Adipocyte (in vitro differentiated cells): Measurements from ENCODE around the gene ANKMY1.

Source experiments
- DNase-seq: peaks from one replicate; pipeline ENCODE4 v3.0.0-alpha.2; 2015; ENCODE audit warnings: low read depth
- H3K27me3 ChIP-seq: replicated peaks from 2 replicates; pipeline ENCODE4 v1.7.0; 2013; ENCODE audit warnings: mild to moderate bottlenecking, low read length, moderate library complexity; ENCODE audit not compliant: control insufficient read depth, insufficient read depth
- H3K36me3 ChIP-seq: 2 replicates; pipeline ENCODE4 v1.7.0; 2013; ENCODE audit warnings: low read length, mild to moderate bottlenecking, moderate library complexity; ENCODE audit not compliant: control insufficient read depth, insufficient read depth, severe bottlenecking
- H3K4me1 ChIP-seq: 2 replicates; pipeline ENCODE4 v1.7.0; 2013; ENCODE audit warnings: mild to moderate bottlenecking, low read length, moderate library complexity; ENCODE audit not compliant: control insufficient read depth, insufficient read depth
- H3K4me3 ChIP-seq: 2 replicates; pipeline ENCODE4 v1.7.0; 2013; ENCODE audit warnings: mild to moderate bottlenecking, low read length, moderate library complexity
- H3K9ac ChIP-seq: 2 replicates; pipeline ENCODE4 v1.7.0; 2013; ENCODE audit warnings: mild to moderate bottlenecking, low read length, moderate library complexity
- H3K9me3 ChIP-seq: 2 replicates; pipeline ENCODE4 v1.7.0; 2013; ENCODE audit warnings: mild to moderate bottlenecking, low read length, moderate library complexity; ENCODE audit not compliant: control insufficient read depth

ANKMY1 gene

GRCh38 chr2:240571314-240571973 is 13.7 kb upstream of the ANKMY1 start:
- peaks cover 16% of the 10 kb centered on the region for H3K36me3 ChIP-seq
- H3K9ac ChIP-seq, result no peak overlapping the region
- H3K4me1 ChIP-seq, result peaks cover 23% of the 10 kb centered on the region
- H3K9me3 ChIP-seq, result no peaks in the 10 kb centered on the region
- DNase-seq, result no peak
- no peak overlapping the region for H3K4me3 ChIP-seq
- no peaks in the 10 kb centered on the region for H3K27me3 ChIP-seq

- no peaks in the 10 kb centered on the region for H3K27me3 ChIP-seq
- DNase-seq, result no peak
- H3K4me1 ChIP-seq, result peaks cover 28% of the 10 kb centered on the region
- H3K36me3 ChIP-seq, result peaks cover 12% of the 10 kb centered on the region
- H3K9me3 ChIP-seq, result no peaks in the 10 kb centered on the region
- no peak overlapping the region for H3K9ac ChIP-seq
- no peak overlapping the region for H3K4me3 ChIP-seq
Measured at GRCh38 chr2:240570531-240571313, 12.9 kb upstream of the ANKMY1 start.

- DNase-seq, result no peak
- H3K4me1 ChIP-seq, result peaks cover 32% of the 10 kb centered on the region
- no peak overlapping the region for H3K9ac ChIP-seq
- no peaks in the 10 kb centered on the region for H3K27me3 ChIP-seq
- peaks cover 6% of the 10 kb centered on the region for H3K36me3 ChIP-seq
- H3K9me3 ChIP-seq, result no peaks in the 10 kb centered on the region
- H3K4me3 ChIP-seq, result peak overlapping the region; percentile 85
Measured at GRCh38 chr2:240569998-240570530, 12.3 kb upstream of the ANKMY1 start.

- Histone ChIP-seq H3K36me3 (peaks cover 1% of the 10 kb centered on the region), H3K4me3 (peak overlapping the region; percentile 85), H3K9me3 (no peaks in the 10 kb centered on the region), H3K4me1 (peaks cover 32% of the 10 kb centered on the region), H3K9ac (peak overlapping the region; percentile 80), H3K27me3 (no peaks in the 10 kb centered on the region)
- no peak for DNase-seq
Measured at GRCh38 chr2:240569523-240569997, 11.8 kb upstream of the ANKMY1 start.

- peak overlapping the region; percentile 80 for H3K9ac ChIP-seq
- DNase-seq, result peak; percentile 76
- no peaks in the 10 kb centered on the region for H3K27me3 ChIP-seq
- H3K9me3 ChIP-seq, result no peaks in the 10 kb centered on the region
- H3K36me3 ChIP-seq, result no peaks in the 10 kb centered on the region
- H3K4me3 ChIP-seq, result peak overlapping the region; percentile 85
- H3K4me1 ChIP-seq, result peaks cover 32% of the 10 kb centered on the region
Measured at GRCh38 chr2:240568678-240569522, 11.1 kb upstream of the ANKMY1 start.

GRCh38 chr2:240567872-240568677 is 10.3 kb upstream of the ANKMY1 start, which contains the start of gene RNPEPL1:
Gene RNPEPL1 (plus strand): TSS chr2:240568484. CDS start chr2:240568587, 103 bp downstream.
- Histone ChIP-seq H3K27me3 (no peaks in the 10 kb centered on the region), H3K36me3 (no peaks in the 10 kb centered on the region), H3K4me1 (peaks cover 32% of the 10 kb centered on the region), H3K4me3 (peak within 1 kb of the TSS; percentile 87), H3K9me3 (no peaks in the 10 kb centered on the region), H3K9ac (peak within 1 kb of the TSS; percentile 89)
- peak; percentile 85 for DNase-seq

- Histone ChIP-seq H3K27me3 (no peaks in the 10 kb centered on the region), H3K4me3 (peak overlapping the region; percentile 87), H3K9ac (peak overlapping the region; percentile 89), H3K9me3 (no peaks in the 10 kb centered on the region), H3K4me1 (peaks cover 34% of the 10 kb centered on the region), H3K36me3 (no peaks in the 10 kb centered on the region)
- no peak for DNase-seq
Measured at GRCh38 chr2:240567137-240567871, 9.5 kb upstream of the ANKMY1 start.

GRCh38 chr2:240566203-240567136 is 8.7 kb upstream of the ANKMY1 start:
- H3K36me3 ChIP-seq, result no peaks in the 10 kb centered on the region
- no peaks in the 10 kb centered on the region for H3K27me3 ChIP-seq
- peak overlapping the region; percentile 87 for H3K4me3 ChIP-seq
- no peaks in the 10 kb centered on the region for H3K9me3 ChIP-seq
- peak; percentile 91 for DNase-seq
- H3K4me1 ChIP-seq, result peaks cover 41% of the 10 kb centered on the region
- peak overlapping the region; percentile 89 for H3K9ac ChIP-seq
